Kidney epithelial cell (primary cell): ENCODE results near the gene UPF3A. TPM values are rescaled to one million over a fixed set of nuclear protein-coding genes. Genes with fewer than 3 reads are reported as not detected.
"Not testable (repeated sequence)": the region's sequence is repeated elsewhere in the genome, so short reads cannot be mapped to it uniquely, and the experiment has no call there.

ENCODE experiments used
- DNase-seq: peaks from one replicate; pipeline ENCODE4 v3.0.0-alpha.2; 2010; ENCODE audit warnings: low read depth
- H3K27me3 ChIP-seq: 2 replicates; pipeline ENCODE4 v1.6.0; 2011; ENCODE audit warnings: low read length; ENCODE audit not compliant: control insufficient read depth, insufficient read depth
- H3K36me3 ChIP-seq: 2 replicates; pipeline ENCODE4 v1.5.1; 2011; ENCODE audit warnings: low read length; ENCODE audit not compliant: control insufficient read depth, insufficient read depth
- H3K4me3 ChIP-seq: 2 replicates; pipeline ENCODE4 v1.5.1; 2011; ENCODE audit warnings: low read depth, mild to moderate bottlenecking, control low read depth, low read length
- CTCF ChIP-seq: IDR thresholded peaks from 2 replicates; pipeline ENCODE4 v1.5.1; 2011; ENCODE audit warnings: mild to moderate bottlenecking, moderate library complexity, low read length, control low read depth, inconsistent platforms; ENCODE audit not compliant: insufficient read depth, poor library complexity, severe bottlenecking
- total RNA-seq: library from RNA; depleted of rRNA; stranded (reverse); fragments of >200 nt; gene quantifications from 2 replicates; pipeline ENCODE4 v1.2.3, GENCODE V29; 2015

UPF3A gene
- total RNA-seq, 1 donor from 2014 or later: 30.7 TPM

GRCh38 chr13:114259974-114260373 is 21.4 kb upstream of the UPF3A start:
- no peak overlapping the region for H3K4me3 ChIP-seq
- no peak for DNase-seq
- H3K27me3 ChIP-seq: no peaks in the 10 kb centered on the region
- H3K36me3 ChIP-seq: peaks cover 5% of the 10 kb centered on the region
- no peak for TF ChIP-seq CTCF

GRCh38 chr13:114260814-114261213 is 20.6 kb upstream of the UPF3A start:
- DNase-seq: no peak
- peaks cover 5% of the 10 kb centered on the region for H3K36me3 ChIP-seq
- no peak overlapping the region for H3K4me3 ChIP-seq
- no peaks in the 10 kb centered on the region for H3K27me3 ChIP-seq
- no peak for TF ChIP-seq CTCF

GRCh38 chr13:114261328-114261965 is 20.0 kb upstream of the UPF3A start:
- DNase-seq: no peak
- no peak overlapping the region for H3K4me3 ChIP-seq
- H3K36me3 ChIP-seq: peaks cover 5% of the 10 kb centered on the region
- no peak for TF ChIP-seq CTCF
- H3K27me3 ChIP-seq: no peaks in the 10 kb centered on the region

- Histone ChIP-seq H3K4me3 (no peak overlapping the region), H3K36me3 (peaks cover 5% of the 10 kb centered on the region), H3K27me3 (no peaks in the 10 kb centered on the region)
- no peak for DNase-seq
- TF ChIP-seq CTCF: no peak
These were observed 17.8 kb upstream of the UPF3A start for GRCh38 chr13:114263578-114263977.

- H3K4me3 ChIP-seq, H3K27me3 ChIP-seq, H3K36me3 ChIP-seq, DNase-seq: not testable (repeated sequence)
These were observed 17.1 kb upstream of the UPF3A start for GRCh38 chr13:114264313-114264712.

- no peak for DNase-seq
- H3K27me3 ChIP-seq: no peaks in the 10 kb centered on the region
- H3K36me3 ChIP-seq: peaks cover 2% of the 10 kb centered on the region
- H3K4me3 ChIP-seq: no peak overlapping the region
- TF ChIP-seq CTCF: no peak
These were observed 16.4 kb upstream of the UPF3A start for GRCh38 chr13:114264886-114265611.
